Measurements from ENCODE around the gene RPF1. TPM values are rescaled to one million over a fixed set of nuclear protein-coding genes. Genes with fewer than 3 reads are reported as not detected.

Gene RPF1
- total RNA-seq, 2 donors from 2014 or later = 39.0 to 41.5 TPM

DNA sequence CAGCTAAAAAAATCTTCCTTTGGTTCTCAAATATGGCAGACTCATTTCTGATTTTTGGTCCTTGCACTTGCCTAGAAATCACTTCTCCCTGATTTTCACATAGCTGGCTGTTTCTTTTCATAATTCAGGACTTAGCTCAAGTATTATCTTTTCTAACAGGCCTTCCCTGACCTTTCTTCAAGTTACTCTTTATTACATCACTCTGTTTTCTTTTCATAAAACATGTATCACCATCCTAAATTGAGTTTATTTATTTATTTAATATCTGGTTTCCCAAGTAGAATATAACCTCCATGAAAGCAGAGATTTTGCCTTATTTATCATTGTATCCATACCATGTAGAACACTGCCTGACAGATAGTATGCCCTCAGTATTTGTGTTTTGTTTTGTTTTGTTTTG is 45.5 kb downstream of the RPF1 start:
- Histone ChIP-seq H3K4me1 (no peaks in the 10 kb centered on the region), H3K4me3 (no peak overlapping the region), H3K27me3 (no peaks in the 10 kb centered on the region), H3K36me3 (no peaks in the 10 kb centered on the region), H3K27ac (no peak overlapping the region), H3K9me3 (no peaks in the 10 kb centered on the region)
- no peak for DNase-seq (ENCODE audit: low spot score)
- TF ChIP-seq, protein P1, sequence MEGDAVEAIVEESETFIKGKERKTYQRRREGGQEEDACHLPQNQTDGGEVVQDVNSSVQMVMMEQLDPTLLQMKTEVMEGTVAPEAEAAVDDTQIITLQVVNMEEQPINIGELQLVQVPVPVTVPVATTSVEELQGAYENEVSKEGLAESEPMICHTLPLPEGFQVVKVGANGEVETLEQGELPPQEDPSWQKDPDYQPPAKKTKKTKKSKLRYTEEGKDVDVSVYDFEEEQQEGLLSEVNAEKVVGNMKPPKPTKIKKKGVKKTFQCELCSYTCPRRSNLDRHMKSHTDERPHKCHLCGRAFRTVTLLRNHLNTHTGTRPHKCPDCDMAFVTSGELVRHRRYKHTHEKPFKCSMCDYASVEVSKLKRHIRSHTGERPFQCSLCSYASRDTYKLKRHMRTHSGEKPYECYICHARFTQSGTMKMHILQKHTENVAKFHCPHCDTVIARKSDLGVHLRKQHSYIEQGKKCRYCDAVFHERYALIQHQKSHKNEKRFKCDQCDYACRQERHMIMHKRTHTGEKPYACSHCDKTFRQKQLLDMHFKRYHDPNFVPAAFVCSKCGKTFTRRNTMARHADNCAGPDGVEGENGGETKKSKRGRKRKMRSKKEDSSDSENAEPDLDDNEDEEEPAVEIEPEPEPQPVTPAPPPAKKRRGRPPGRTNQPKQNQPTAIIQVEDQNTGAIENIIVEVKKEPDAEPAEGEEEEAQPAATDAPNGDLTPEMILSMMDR (IDR thresholded peaks at IDR 0.05) = no peak

- H3K9me3 ChIP-seq = no peaks in the 10 kb centered on the region
- H3K4me1 ChIP-seq = no peaks in the 10 kb centered on the region
- no peaks in the 10 kb centered on the region for H3K36me3 ChIP-seq
- no peak overlapping the region for H3K27ac ChIP-seq
- no peak overlapping the region for H3K4me3 ChIP-seq
- no peak for DNase-seq (ENCODE audit: low spot score)
- TF ChIP-seq, protein P1 (IDR thresholded peaks at IDR 0.05) = no peak
- H3K27me3 ChIP-seq = no peaks in the 10 kb centered on the region
These were observed 46.7 kb downstream of the RPF1 start for GRCh38 chr1:84525779-84526178.

DNA sequence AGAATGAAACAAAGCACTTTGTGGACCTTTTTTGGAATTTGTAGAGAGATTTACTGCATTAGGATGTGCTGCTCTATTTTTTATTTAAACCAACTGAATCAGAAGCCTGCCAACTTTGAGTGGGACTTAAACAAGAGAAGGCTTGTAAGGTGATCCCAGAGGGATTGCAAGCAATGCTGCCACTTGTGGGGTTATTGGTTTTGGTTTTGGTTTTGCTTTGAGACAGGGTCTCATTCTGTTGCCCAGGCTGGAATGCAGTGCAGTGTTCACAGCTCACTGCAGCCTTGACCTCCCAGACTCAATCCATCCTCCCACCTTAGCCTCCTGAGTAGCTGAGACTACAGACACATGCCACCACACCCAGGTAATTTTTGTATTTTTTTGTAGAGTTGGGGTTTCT is 59.5 kb downstream of the RPF1 start:
- Histone ChIP-seq H3K27ac (no peak overlapping the region), H3K36me3 (no peaks in the 10 kb centered on the region), H3K27me3 (no peaks in the 10 kb centered on the region), H3K9me3 (no peaks in the 10 kb centered on the region), H3K4me1 (no peaks in the 10 kb centered on the region), H3K4me3 (no peak overlapping the region)
- DNase-seq (ENCODE audit: low spot score) = no peak
- TF ChIP-seq, protein P1 (IDR thresholded peaks at IDR 0.05) = no peak

- TF ChIP-seq, protein P1 (IDR thresholded peaks at IDR 0.05) = no peak
These were observed 60.9 kb downstream of the RPF1 start for GRCh38 chr1:84539972-84540371.

DNA sequence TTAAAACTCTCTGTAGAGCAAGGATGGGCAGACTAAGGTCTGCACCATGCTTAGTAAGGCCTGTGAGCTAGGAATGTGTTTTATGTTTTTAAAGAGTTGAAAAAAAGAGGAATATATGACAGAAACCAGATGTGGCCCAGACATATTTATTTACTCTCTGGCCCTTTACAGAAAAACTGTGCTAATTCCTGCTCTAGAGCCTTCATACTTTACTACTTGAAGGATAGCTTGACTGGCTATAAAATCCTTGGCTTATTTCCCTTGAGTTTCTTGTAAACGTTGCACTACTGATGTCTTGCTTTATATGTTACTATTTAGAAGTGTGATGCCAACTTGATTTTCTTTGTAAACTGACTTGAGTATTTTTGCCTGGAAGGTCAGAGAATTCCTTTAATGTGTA is 61.7 kb downstream of the RPF1 start:
- Histone ChIP-seq H3K4me3 (no peak overlapping the region), H3K9me3 (no peaks in the 10 kb centered on the region), H3K27me3 (no peaks in the 10 kb centered on the region), H3K4me1 (no peaks in the 10 kb centered on the region), H3K27ac (no peak overlapping the region), H3K36me3 (no peaks in the 10 kb centered on the region)
- TF ChIP-seq, protein P1 (IDR thresholded peaks at IDR 0.05) = no peak
- no peak for DNase-seq (ENCODE audit: low spot score)

More at GRCh38 chr1:84539972-84540371, 60.9 kb downstream of the RPF1 start:
- Histone ChIP-seq H3K27ac (no peak overlapping the region), H3K9me3 (no peaks in the 10 kb centered on the region), H3K4me3 (no peak overlapping the region), H3K36me3 (no peaks in the 10 kb centered on the region), H3K4me1 (no peaks in the 10 kb centered on the region), H3K27me3 (no peaks in the 10 kb centered on the region)
- no peak for DNase-seq (ENCODE audit: low spot score)

- no peak for DNase-seq (ENCODE audit: low spot score)
- Histone ChIP-seq H3K36me3 (no peaks in the 10 kb centered on the region), H3K27me3 (no peaks in the 10 kb centered on the region), H3K27ac (no peak overlapping the region), H3K4me3 (no peak overlapping the region), H3K4me1 (no peaks in the 10 kb centered on the region), H3K9me3 (no peaks in the 10 kb centered on the region)
- TF ChIP-seq, protein P1 (IDR thresholded peaks at IDR 0.05) = peak in 1 of 2 donors; percentile 14
These were observed 62.6 kb downstream of the RPF1 start for GRCh38 chr1:84541679-84542078.
